Effector memory CD4-positive, alpha-beta T cell (primary cell): ENCODE results near the gene SHC1.

Experiments
- DNase-seq, 3 donors: peaks; one replicate each; pipeline ENCODE4 v3.0.0-alpha.2; 2020
- H3K27ac ChIP-seq: 2 replicates; pipeline ENCODE4 v1.7.0; 2013; ENCODE audit warnings: mild to moderate bottlenecking, low read length, moderate library complexity; ENCODE audit not compliant: insufficient read depth, poor library complexity, severe bottlenecking
- H3K27me3 ChIP-seq: replicated peaks from 2 replicates; pipeline ENCODE4 v1.7.0; 2013; ENCODE audit warnings: mild to moderate bottlenecking, low read length; ENCODE audit not compliant: insufficient read depth, control insufficient read depth, poor library complexity, severe bottlenecking
- H3K36me3 ChIP-seq: 2 replicates; pipeline ENCODE4 v1.7.0; 2013; ENCODE audit warnings: mild to moderate bottlenecking, low read length, moderate library complexity; ENCODE audit not compliant: control insufficient read depth, insufficient read depth
- H3K4me1 ChIP-seq: 2 replicates; pipeline ENCODE4 v1.7.0; 2013; ENCODE audit warnings: low read length, mild to moderate bottlenecking; ENCODE audit not compliant: control insufficient read depth, insufficient read depth, poor library complexity, severe bottlenecking
- H3K4me3 ChIP-seq: 2 replicates; pipeline ENCODE4 v1.7.0; 2013; ENCODE audit warnings: low read length, low read depth, mild to moderate bottlenecking; ENCODE audit not compliant: insufficient read depth, poor library complexity, severe bottlenecking
- H3K9me3 ChIP-seq: 2 replicates; pipeline ENCODE4 v1.7.0; 2013; ENCODE audit warnings: mild to moderate bottlenecking, low read length, moderate library complexity; ENCODE audit not compliant: control insufficient read depth

Gene SHC1

DNA sequence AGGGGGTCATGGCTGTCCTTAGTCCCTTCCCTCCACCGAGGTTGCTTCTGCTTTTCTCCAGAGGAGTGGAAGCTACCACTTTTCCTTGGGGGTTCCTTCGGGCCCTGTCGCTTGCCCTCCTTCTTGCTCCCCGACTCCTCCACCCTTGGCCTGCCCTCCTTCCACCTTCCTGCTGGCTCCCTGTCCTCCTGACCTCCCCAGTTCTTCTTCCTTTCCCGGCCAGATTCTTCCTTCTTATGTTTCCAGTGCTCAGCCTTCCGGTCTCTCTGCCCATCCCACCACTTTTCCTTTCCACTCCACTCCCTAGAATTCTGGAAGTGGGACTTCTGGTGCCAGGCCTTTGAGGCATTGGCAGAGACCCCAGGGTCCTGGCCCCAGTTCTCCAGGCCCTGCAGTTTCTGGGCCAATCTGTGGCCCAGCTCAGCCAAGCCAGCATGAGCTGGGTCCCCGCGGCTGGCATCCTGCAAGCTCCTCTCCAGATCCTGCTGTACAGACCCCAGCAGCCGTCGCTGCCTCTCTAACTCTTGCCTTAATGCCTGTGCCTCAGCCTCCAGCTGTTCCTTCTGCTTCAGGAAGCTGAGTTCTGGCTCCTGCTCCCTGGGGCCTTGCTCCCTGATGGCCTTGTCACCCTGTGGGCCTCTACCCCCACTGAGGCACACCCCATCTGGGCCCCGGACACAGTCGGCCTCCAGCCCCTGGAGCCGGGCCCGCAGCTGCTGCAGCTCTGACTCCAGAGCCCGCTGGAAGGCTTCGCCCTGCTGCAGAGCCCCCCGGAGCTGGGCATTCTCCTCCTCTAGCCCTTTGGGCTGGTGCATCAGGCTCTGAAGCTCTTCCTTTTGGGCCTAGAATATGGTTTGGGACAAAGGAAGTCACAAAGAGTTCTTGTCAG lies 24.3 kb downstream of the SHC1 start:
- Histone ChIP-seq H3K36me3 (peaks cover 54% of the 10 kb centered on the region), H3K4me1 (peaks cover 47% of the 10 kb centered on the region), H3K4me3 (no peak overlapping the region), H3K27me3 (no peaks in the 10 kb centered on the region), H3K27ac (no peak overlapping the region), H3K9me3 (no peaks in the 10 kb centered on the region)
- DNase-seq, result no peak

DNA sequence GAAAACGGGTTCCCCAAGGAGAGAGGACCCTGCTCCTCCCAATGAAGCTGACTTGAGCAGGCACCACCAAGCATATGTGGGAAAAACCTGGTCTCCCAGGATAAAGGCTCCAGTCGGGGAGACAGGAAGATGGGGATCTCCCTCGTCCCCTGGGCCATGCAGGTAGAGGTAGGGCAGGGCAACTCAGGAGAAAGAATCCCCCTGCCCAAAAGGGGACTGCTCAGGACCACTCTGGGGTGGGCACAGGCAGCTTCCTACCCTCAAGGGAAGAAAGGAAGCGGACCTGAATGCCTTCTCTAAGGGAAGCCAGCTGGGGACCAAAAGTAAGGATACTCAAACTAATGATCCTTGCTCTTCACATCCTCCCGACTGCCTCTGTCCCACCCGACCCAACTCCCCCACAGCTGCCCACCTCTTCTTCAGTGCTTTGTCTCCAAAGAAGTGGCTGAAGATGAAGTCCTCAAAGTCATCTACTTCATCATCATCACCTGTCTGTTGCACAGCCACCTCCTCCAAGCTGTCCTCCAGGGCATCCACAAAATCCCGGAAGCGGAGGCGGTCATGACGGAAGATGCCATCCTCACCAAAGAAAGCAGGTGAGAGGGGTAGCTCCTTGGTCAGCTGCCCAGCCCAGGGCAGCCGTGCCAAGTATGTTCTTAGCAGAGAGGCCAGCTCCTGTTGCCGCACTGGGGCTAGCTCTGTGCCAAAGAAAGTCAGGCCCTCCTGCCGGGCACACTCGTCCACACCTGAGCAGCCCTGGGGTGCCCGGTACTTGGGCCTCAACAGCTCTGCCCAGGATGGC lies 25.2 kb downstream of the SHC1 start:
- H3K36me3 ChIP-seq, result peaks cover 47% of the 10 kb centered on the region
- H3K4me1 ChIP-seq, result peaks cover 47% of the 10 kb centered on the region
- H3K27ac ChIP-seq, result peak overlapping the region; percentile 80
- no peaks in the 10 kb centered on the region for H3K27me3 ChIP-seq
- DNase-seq, result no peak
- no peaks in the 10 kb centered on the region for H3K9me3 ChIP-seq
- H3K4me3 ChIP-seq, result no peak overlapping the region

DNA sequence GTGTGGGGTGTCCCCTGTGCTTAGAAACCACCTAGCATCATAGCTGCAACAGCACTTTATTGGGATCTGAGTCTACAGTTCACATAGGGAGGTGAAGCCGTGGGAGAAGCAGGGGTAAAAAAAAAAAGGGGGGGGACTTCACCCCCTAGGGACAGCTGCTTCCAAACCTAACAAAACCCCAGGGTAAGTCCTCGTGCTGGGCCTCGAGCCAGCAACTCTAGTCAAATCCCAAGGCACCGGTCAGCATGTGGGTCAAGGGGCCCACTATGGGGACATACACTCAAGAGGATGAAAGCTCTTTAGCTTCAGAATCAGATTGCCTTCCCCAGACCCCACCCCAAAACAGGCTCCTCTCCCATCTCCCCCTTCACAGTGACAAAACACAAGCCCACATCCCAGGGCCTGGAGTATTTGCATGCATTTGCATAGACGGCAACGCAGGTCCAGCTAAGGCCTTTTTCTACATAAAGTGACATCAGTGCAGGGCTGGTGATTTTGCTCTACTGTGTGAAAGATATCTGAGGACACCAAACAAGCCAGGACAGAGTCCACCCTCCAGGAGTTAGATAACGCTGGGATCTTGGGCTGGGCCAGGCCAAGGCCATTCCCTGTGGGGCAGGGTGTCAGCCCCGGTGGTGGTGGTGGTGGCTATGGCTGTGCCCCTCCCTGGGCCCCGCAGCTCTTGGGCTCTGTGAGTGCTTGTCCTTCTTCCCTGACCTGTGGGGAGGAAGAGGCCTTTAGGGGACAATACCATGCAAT lies 26.0 kb downstream of the SHC1 start:
- H3K27me3 ChIP-seq, result no peaks in the 10 kb centered on the region
- H3K9me3 ChIP-seq, result no peaks in the 10 kb centered on the region
- H3K36me3 ChIP-seq, result peaks cover 47% of the 10 kb centered on the region
- peaks cover 50% of the 10 kb centered on the region for H3K4me1 ChIP-seq
- H3K27ac ChIP-seq, result peak overlapping the region; percentile 80
- no peak for DNase-seq
- H3K4me3 ChIP-seq, result no peak overlapping the region

DNA sequence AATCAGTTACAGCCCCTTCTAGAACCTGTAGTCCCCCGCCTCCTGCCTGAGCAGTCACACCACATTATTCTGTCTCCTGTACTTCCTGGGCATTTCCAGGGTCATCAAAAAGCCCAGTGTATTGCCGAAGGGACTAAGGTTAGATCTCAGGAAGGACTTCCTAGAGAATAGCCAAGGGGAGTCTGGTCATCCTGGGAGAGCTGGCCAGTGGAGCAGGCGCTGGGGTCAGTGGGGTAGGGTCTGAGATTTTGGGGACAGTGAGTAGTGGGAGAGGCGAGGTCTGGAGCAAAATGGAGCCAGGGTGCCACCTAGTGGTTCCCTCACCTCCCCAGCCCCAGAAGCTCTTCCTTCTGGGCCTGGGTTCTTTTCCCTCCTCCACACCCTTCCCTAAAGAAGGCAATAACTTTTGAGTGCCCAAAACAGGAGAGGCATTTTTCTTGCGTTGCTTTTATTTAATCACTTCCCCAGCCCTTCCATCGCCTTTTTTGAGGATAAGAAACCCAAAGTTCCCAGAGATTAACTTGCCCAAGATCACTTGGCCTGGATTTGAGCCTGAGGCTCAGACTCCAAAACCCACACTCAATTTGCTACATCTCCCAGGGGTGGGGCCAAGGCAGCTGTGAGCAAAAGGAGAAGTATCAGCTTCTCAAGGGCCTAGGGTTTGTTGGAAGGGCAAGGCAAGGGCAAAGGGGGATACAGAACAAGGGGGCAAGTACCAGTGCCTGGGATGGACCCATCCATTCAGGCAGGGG lies 26.7 kb downstream of the SHC1 start:
- Histone ChIP-seq H3K36me3 (peaks cover 46% of the 10 kb centered on the region), H3K27ac (peak overlapping the region; percentile 80), H3K4me1 (peaks cover 50% of the 10 kb centered on the region), H3K27me3 (no peaks in the 10 kb centered on the region), H3K4me3 (no peak overlapping the region), H3K9me3 (no peaks in the 10 kb centered on the region)
- no peak for DNase-seq

DNA sequence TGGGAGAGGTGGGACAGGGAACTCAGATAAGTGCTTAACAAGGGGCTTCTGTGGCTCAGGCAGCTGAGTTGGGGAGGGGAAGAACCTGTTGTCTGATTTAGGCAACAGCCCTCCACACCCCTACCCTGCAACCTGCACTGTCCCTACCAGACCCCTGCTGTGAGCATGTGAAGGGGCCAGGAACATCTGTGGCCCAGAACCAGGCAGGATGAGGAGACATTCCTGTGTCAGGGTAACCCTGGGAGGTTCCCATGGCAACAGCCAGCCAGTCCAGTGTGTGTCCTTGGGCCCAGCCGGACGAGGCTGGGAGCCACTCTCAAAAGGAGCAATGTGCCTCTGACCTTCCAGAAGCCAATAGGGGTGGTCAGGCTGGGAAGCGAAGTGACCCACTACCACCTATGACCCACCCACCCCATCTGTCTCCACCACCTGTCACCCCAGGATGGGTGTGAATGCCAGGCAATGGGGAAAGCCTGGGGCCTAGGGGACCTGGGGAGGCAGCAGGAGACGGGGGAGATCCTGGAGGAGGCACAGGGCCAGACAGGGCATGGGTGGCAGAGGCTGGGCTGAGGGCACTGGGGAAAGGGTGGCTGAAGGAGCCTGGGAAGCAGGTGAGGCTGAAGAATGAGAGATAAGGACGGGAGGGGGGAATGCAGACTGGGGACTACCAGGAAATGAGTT lies 29.1 kb downstream of the SHC1 start:
- H3K27me3 ChIP-seq, result no peaks in the 10 kb centered on the region
- H3K4me1 ChIP-seq, result peaks cover 60% of the 10 kb centered on the region

DNA sequence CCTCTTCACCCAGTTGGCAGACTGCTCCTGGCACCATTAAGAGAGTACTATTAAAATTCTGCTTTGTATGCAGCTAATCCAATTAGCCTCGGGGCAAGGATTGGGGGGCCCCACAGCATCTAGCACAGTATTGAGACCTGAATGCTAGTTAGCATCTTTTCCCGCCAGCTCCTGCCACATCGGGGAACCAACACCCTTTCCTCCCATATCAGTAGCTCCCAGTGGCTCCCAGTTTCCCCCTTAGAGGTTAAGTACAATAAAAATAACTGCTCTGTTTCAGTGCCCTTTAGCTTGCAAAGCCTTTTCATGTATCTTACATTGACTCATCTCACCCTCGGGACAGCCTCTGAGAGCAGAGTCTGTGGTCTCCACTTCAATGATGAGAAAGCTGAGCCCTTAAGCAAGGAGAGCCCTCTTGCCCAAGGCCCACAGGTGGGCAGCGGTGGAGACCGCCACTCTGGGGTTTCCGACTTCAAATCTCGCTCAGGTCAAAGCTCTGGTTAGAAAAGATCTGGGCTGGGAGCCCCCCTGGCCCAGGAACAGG lies 29.8 kb downstream of the SHC1 start:
- peaks cover 66% of the 10 kb centered on the region for H3K4me1 ChIP-seq
- no peak for DNase-seq

More for the DNA sequence above, 29.1 kb downstream of the SHC1 start:
- peaks cover 25% of the 10 kb centered on the region for H3K36me3 ChIP-seq
- peak overlapping the region; percentile 80 for H3K27ac ChIP-seq
- H3K4me3 ChIP-seq, result no peak overlapping the region
- no peak for DNase-seq
- no peaks in the 10 kb centered on the region for H3K9me3 ChIP-seq

DNA sequence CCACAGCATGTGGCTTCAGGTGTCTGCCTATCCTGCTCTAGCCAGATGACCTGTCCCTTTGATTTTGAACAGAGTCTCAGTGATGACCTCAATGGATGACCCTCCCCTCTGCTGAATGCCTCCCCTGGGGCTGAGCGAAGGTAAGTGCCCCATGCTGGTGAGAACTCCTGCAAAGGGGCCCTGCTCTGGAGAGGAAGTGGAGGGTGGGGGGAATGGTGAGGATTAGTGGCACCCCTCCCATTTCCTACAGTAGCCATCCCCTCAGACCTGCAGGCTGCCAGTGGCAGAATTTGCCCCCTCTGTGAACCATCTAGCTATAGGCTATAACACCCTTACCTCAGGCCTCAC lies 30.4 kb downstream of the SHC1 start:
- Histone ChIP-seq H3K9me3 (no peaks in the 10 kb centered on the region), H3K27me3 (no peaks in the 10 kb centered on the region), H3K4me3 (no peak overlapping the region), H3K36me3 (peaks cover 12% of the 10 kb centered on the region), H3K27ac (no peak overlapping the region), H3K4me1 (peaks cover 68% of the 10 kb centered on the region)
- no peak for DNase-seq

More for the DNA sequence above, 29.8 kb downstream of the SHC1 start:
- Histone ChIP-seq H3K27me3 (no peaks in the 10 kb centered on the region), H3K9me3 (no peaks in the 10 kb centered on the region), H3K36me3 (peaks cover 17% of the 10 kb centered on the region), H3K27ac (peak overlapping the region; percentile 80), H3K4me3 (no peak overlapping the region)

DNA sequence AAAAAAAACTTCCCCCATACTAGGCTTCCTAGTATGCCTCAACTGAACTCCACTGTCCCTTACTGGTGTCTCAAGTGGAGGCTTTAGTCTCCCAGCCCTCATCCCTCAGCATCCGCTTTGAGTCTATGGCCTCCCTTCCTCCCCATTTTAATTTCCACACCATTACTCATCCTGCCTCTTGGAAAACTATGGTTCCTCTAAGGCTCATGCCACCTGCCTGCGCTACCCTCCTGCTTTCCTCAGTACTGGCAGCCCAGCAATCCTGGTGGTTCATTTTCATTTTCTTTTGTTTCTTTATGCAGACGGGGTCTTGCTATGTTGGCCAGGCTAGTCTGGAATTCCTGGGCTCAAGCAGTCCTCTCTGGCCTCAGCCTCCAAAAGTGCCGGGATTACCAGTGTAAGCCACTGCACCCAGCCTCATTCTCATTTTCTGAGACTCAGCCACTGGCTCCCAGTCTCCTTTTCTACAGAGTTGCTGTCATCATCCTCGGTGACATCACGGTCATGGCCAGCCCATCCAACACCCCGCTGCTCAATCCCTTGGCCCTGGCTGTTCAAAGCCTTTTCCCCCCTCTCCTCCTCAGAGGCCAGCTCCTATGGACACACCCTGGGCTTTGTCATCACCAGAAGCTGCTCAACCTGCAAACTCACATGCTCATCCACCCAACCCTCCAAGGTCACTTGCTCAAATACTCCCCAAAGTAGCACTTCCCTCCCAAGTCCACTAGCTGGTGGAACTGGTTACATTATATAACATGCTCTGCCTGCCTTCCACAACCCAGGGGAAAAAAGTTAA lies 31.7 kb downstream of the SHC1 start:
- Histone ChIP-seq H3K36me3 (no peaks in the 10 kb centered on the region), H3K4me3 (no peak overlapping the region), H3K27me3 (no peaks in the 10 kb centered on the region), H3K9me3 (no peaks in the 10 kb centered on the region), H3K27ac (peak overlapping the region; percentile 41), H3K4me1 (peaks cover 58% of the 10 kb centered on the region)
- DNase-seq, result no peak
